ENCODE measurements around the gene MYH11. TPM values are rescaled to one million over a fixed set of nuclear protein-coding genes. Genes with fewer than 3 reads are reported as not detected.
"Not testable (repeated sequence)": the region's sequence is repeated elsewhere in the genome, so short reads cannot be mapped to it uniquely, and the experiment has no call there.

Gene MYH11
- polyA plus RNA-seq, 4 donors: 4.6 to 15.6 (median 11.8) TPM

DNA sequence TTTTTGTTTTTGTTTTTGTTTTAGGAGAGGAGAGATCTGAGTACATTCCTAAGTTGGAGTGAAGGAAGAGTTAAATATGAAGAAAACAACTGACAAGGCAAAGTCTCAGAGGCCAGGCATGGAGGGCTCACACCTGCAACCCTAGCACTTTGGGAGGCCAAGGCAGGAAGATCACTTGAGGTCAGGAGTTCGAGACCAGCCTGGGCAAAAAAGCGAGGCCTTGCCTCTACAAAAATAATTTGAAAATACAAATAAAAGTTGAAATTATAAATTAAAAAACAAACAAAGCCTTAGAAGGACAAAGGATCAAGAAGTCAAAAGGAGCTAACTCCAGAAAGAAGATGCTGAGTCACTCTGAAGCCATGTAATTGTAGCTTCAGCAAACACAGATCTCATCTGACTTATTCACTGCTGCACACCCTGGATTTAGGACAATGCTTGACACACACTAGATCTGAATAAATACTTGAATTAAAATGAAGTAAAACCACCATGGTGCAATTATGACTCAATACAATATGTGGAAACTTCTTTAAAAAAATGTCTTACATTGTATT lies 22.5 kb upstream of the MYH11 start:
- DNase-seq (ENCODE audit: low read depth in 4 of 4, low spot score in 3 of 4): no peak

DNA sequence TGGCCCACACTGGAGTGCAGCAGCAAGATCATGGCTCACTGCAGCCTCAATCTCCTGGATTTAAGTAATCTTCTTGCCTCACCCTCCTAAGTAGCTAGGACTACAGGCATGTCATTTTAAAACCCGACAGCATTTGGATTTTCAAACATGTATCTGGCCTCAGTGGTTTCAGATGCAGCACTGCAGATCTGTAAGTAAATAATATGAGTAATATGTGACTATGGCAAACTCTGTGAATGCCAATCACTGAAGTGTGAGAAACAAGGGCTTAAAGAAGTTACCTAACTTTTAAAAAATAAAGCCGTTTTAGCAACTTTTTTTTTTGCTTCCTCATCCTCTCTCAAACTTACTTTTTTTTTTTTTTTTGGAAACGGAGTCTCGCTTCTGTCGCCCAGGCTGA lies 19.7 kb upstream of the MYH11 start:
- no peak for DNase-seq (ENCODE audit: low read depth in 4 of 4, low spot score in 3 of 4)

DNA sequence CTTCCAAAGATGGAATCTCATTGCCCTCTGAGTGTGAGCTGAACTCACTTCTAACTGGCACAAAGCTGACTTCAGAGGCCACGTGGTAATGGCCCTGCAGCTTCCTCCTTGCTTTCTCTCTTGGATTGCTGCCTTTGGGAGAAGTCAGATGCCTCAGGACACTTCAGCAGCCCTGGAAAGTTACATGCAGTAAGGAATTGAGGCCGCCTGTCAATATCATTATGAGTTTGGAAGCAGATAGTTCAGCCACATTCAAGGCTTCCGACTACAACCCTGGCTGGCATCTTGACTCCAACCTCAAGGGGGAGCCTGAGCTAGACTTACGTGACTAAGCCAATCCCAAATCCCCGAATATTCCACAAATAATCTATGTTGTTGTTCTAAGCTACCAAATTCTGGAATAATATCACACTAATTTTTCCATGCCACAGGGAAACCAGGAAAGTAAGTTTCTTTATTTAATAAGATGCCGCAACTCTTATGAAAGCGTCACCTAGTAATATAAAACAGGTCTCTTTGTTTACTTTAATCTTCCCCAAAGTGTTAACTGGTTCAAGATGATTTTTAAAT lies 18.0 kb upstream of the MYH11 start:
- DNase-seq (ENCODE audit: low read depth in 4 of 4, low spot score in 3 of 4): no peak

DNA sequence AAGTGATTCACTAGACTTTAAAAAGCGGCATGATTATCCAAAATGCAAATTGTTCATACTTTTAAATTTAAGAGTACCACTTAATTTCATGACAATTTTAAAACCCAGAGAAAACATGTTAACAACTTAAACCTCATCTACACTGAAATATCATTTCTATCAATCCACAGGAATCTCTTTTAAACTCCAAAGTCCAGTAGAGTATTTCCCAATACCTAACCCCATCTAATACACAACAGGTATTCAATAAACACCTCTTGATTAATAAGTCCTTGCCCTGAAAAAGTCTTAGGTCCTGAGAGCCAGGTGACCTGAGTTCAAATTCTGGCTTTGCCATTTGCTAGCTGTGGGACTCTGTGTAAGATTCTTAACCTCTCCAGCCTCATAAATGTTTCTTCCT lies 16.9 kb upstream of the MYH11 start:
- no peak for DNase-seq (ENCODE audit: low read depth in 4 of 4, low spot score in 3 of 4)

DNA sequence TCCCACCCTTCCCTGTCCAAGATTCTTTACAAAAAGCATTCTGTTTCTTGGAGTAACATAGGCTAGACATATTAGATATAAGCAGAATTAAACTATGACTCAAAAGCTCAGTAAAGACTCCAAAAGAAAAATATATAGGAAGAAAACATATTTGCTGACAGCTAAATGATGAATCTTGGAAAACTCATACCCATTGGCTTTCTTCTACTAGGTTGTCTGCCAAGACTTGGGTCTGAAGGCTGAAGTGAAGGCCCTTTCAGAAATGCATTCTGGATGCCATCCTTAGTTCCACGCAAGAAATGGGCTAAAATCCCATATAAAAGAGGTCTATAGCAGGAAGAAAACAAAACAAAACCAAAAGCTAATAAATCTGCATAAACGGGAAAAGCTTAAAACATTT lies 16.5 kb upstream of the MYH11 start:
- DNase-seq (ENCODE audit: low read depth in 4 of 4, low spot score in 3 of 4): no peak

DNA sequence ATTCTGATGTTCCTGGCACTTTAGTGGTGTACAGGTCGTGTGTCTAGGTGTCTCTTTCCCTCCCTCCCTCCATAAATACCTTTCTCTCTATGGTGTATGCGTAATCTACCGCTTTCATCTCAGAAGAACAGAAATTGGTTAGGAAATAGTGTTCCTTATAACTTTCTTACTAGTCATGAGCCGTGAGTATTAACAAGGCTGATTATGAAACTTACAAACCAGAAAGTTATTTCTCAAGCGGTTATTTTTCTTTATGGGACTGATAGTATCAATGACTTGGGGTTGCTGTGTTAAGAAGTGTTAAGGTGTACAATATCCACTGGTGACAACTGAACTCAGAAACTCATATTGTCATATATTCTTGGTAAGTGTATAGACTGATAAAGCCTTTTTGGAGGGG lies 13.2 kb upstream of the MYH11 start:
- no peak for DNase-seq (ENCODE audit: low read depth in 4 of 4, low spot score in 3 of 4)

DNA sequence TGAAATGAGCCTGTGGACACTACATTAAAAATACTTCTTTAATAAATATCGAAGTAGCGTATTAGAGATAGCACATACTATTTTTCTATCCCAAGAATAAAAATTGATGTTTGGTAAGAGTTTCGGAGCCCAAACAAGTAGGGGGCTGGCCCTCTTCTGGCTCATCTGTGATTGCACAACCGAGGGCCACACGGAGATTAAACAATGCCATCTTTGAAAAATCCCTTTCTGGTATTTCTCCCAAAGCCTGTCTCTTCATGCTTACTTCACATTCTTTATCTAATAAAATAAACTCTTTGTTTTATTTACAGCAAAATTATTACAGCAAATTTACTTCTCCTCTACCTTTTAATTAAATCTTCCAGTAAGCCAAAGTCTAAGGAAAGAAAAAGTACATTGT lies 9.6 kb upstream of the MYH11 start:
- no peak for DNase-seq (ENCODE audit: low read depth in 4 of 4, low spot score in 3 of 4)

DNA sequence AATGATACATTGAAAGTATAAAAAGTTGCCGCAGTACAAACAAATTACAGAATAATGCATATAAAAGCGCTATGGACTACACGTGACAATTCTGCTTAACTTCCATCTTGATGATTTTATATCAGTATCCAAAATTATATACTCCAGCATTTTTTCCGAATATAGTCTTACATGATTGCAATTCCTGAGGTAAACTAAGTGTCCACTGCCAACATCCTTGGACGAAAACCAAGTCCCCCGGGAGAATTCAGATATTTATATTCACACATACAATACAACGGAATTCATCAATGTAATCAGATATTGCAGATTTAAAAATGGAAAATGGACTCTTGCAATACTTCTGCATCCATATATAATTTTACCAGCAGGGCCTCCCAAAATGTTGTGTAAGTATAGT lies 8.9 kb upstream of the MYH11 start:
- no peak for DNase-seq (ENCODE audit: low read depth in 4 of 4, low spot score in 3 of 4)

DNA sequence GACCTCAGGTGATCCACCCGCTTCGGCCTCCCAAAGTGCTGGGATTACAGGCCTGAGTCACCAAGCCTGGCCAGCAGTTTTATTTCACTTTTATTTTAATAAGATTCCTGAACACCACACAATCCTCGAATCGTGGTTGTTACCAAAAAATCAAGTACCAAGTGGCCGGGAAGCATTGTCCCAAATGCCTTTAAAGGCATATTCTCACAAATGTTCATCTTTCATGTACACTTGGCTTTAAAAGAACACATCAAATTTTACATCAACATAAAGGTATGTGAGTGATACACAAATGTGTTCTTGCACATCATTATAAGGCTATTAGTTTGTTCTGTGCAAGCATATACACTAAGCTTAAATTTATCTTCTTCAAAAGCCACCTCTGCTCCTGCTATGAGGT lies 8.1 kb upstream of the MYH11 start:
- DNase-seq (ENCODE audit: low read depth in 4 of 4, low spot score in 3 of 4): no peak

DNA sequence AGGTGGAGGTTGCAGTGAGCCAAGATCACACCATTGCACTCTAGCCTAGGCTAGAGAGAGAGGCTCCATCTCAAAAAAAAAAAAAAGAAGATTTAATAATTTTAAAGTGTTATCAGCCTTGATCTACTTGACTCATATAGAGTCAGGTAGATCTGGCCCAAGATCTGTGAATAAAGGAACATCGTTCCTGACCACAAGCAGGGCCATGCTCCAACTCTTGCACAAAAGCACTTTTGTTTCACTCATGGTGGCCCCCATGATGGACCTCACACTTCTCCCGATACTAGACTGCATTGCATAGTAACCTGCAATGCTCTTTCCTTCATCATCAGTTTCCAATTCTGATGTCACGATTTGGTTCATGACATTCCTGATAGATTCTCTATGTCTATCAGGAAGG lies 5.2 kb upstream of the MYH11 start:
- DNase-seq (ENCODE audit: low read depth in 4 of 4, low spot score in 3 of 4): no peak

DNA sequence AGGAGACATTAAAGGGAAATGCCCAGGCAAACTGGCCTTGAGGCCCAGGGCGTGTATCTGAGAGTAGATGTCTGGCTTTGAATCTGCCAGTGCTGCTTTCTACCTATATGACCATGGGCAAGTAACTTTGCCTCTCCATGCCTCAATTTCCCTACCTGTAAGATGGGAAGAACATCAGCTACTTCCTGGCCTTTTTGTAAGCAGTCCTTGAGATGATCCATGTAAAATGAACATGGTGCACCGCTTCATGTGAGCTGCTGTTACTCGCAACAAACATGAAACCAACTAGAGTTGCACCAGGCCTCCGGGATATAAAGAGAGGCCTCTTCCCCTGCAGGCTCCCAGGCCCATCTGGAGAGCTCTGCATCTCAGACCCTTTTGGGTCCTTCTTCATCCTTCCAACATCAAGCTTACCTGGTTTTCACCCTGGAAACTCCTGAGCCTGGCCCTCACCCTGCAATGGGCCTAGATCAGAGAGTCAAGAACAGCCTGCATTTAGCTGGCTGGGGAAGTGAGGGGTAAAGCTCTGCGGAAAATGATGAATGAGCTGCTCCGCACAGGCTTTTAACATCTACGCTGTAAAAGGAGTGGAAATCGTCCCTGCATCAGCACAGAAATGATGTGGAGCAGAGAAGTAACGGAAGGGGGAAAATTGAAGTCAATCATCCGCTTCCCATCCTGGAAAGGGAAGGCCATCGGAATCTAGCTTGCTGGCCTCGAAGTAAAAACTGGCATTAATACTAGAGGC lies 2.3 kb upstream of the MYH11 start:
- DNase-seq (ENCODE audit: low read depth in 4 of 4, low spot score in 3 of 4): no peak

DNA sequence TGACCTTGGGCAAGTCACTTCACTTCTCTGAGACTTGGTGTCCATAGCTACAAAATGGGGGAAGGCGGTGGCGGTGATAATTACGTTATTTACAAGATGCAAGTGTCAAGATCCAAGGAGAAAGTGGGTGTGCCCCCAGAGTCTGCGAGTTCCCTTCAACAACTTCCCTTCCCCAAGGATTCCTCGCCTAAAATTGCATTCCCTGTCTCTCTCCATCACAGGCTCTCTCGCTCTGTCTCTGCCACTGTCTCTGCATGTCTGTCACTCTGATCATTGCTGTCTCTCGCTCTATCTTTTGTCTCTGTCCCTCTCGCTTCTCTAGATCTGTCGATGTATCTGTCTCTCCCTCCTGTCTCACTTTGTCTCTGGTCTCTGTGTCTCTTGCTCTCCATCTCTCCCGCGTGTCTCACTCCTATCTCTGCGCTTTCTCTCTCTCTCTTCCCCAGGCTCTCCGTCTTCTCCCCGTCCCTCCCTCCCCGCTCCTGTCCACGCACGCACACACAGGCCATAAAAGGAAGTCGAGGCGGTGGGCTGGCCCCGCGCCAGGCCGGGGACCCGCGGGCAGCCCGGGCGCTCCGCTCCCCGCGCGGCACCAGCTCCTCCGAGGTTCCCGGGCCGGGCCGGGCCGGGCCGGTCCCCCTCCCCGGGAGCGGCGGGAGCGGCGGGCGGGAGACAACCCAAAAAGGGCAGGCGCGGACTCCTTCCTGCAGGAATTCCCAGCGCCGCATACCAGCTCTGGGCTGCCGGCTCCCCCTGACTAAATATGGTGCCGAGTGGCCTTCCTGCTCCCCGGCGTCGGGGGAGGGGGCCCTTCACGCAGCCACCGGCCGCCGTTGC lies 1.1 kb upstream of the MYH11 start:
- no peak for DNase-seq (ENCODE audit: low read depth in 4 of 4, low spot score in 3 of 4)

DNA sequence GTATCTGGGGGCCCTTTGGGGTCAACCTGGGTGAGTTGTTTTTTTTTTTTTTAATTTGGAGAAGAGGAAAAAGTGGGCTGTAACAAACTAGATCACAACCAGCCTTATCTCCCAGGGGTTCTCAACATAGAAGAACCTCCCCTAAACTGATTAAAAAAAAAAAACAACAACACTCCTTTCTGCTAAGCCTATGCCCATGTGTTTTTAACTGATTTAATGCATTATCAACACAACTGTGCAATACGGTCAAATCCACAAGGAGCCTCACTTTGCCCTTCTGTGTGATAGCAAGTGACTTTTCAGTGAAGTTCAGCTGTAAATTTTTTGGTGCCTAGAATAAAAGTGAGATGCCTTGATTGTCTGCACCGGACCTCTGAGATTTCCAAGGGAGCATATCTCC lies 646 bp downstream of the MYH11 start:
- DNase-seq (ENCODE audit: low read depth in 4 of 4, low spot score in 3 of 4): no peak

DNA sequence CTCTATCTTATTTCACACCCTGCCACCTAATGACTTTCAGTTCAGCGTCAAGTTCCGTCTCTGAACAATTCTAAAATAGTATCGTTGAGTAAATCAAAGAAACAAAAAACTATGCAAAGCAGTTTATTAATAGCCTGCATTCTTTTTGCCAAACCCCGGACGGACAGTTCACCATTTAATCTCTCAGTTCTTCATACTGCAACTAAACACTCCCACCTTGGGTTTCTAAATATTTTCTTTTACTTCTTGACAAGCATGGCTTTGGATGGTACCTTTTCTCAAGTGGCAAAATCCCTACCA lies 1.2 kb downstream of the MYH11 start:
- DNase-seq (ENCODE audit: low read depth in 4 of 4, low spot score in 3 of 4): no peak

DNA sequence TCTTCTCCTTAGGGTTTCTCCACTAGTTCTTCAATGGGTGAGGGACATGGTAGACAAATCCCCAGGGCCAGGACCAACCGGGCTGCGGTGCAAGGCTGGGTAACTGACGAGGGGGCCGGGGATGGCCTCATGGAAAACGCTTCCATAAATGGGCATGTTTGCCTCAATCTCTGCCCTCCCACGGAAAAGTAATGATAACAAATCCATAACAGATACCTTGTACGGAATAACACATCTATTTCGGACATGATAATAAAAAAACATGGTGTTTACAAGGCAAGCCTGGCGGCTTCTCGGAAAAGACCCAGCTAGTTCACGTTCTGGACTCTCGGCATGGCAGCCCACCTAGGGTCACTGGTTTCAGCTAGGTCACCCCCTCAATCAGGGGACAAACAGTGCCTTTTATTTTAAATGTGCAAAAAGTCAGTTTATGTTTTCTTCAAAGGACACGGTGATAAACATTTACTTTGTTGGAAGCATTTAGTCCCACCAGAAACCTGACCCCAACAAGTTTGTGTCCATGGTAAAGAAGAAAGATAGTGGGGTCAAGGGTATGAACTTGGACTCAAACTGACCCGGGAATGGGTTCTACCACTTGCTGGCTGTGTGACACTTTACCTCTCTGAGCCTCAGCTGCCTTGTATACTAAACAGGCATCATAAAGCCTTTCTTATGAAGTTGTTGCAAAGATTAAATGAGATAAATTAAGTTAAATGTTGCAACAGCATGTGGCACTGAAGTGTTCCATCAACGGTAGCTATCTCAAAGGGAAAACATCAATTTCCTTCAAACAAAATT lies 1.7 kb downstream of the MYH11 start:
- DNase-seq (ENCODE audit: low read depth in 4 of 4, low spot score in 3 of 4): no peak

DNA sequence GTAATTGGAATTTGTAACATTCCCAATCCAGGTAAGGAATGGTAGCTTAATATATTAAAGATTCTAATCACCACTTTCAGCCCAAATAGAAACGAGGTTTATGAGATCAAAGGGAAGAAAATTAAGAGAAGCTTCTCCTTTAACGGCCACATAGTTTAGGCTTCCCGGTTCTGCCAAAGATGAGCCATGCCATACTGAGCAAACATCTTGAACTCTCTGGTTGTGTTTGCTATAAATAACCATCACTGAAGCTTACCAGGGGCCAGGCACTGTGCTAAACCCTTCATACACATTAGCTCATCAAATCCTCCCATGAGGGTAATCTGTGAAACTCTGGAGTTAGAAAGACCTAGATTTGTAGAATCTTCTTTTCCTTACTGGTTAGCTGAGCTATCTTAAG lies 2.8 kb downstream of the MYH11 start:
- no peak for DNase-seq (ENCODE audit: low read depth in 4 of 4, low spot score in 3 of 4)

DNA sequence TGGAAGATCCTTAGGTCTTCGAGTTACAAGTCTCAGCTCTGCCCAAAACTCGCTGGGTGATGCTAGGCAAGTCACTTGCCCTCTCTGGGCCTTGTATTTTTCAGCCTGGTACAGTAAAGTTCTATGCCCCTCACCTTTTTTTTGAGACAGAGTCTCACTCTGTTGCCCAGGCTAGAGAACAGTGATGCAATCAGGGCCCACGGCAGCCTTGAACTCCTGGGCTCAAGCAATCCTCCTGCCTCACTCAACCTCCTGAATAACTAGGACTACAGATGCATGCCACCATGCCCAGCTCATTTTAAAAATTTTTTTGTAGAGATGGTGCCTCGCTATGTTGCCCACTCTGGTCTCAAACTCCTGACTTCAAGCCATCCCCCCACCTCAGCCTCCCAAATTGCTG lies 3.8 kb downstream of the MYH11 start:
- DNase-seq (ENCODE audit: low read depth in 4 of 4, low spot score in 3 of 4): no peak

DNA sequence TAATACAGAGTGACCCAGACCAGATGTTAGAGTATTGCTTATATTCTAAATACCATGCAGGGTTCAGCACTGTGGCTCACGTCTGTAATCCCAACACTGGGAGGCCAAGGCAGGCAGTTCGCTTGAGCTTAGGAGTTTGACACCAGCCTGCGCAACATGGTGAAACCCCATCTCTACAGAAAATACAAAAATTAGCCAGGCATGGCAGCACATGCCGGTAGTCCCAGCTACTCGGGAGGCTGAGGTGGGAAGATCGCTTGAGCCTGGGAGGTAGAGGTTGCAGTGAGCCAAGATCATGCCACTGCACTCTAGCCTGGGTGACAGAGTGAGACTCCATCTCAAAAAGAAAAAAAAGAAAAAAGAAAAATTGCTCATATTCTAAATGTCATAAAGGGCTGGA lies 6.3 kb downstream of the MYH11 start:
- DNase-seq (ENCODE audit: low read depth in 4 of 4, low spot score in 3 of 4): not testable (repeated sequence)

DNA sequence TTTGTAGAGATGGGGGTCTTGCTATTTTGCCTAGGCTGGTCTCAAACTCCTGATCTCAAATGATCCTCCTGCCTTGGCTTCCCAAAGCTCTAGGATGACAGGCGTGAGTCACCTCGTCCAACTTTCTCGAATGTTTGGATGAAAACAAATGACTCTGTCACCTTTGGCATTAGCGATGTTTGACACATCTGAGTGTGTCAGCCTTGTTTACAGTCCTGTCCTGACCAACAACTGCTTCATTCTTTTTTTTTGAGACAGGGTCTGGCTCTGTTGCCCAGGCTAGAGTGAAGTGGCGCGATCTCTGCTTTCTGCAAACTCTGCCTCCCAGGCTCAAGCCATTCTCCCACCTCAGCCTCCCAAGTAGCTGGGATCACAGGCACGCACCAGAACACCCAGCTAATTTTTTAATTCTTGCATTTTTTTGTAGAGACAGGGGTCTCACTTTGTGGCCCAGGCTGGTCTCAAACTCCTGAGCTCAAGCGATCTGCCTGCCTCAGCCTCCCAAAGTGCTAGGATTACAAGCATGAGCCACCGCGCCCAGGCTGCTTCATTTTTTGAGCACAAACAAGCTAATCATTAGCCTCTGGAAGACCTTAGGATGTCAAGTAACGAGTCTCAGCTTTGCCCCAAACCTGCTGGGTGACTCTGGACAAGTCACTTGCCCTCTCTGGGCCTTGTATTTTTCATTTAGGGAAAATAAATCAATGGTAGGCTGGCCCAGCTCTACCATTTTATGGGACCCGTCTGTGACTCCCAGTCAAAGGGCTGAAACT lies 7.4 kb downstream of the MYH11 start:
- DNase-seq (ENCODE audit: low read depth in 4 of 4, low spot score in 3 of 4): no peak

DNA sequence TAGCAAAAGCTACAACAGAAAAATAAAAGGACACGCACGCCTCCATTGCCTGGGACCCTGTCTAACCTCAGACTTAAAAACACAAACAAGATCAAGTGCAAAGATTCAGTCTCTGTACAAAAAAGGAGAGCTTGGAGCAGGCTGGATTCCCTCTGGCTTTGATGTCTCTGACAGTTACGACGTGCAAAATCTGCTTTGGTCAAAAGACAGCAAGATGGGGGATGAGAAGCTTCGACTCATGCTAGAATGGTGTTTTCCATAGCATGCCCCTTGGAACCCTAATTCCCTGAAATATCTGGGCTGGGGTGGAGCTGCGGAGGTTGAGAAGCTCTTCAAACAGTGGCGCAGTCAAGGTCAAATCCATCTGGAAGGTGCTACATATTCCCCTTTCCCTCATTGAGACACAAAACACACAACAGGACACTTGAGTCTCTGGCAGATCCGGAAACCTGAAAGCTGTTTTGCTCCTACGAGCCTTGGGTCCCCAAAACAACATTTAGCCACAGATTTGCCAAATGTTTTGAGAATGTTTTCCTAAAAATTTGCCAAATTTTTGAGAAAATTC lies 9.1 kb downstream of the MYH11 start:
- no peak for DNase-seq (ENCODE audit: low read depth in 4 of 4, low spot score in 3 of 4)

Measured in left renal pelvis (tissue), 4 donors.